Parathyroid adenoma (tissue), 2 donors: ENCODE data around the gene RNF2.

ENCODE experiments used
- H2AFZ ChIP-seq: fragments of 300-600 bp; sonication (generic); one replicate; pipeline ENCODE4 v1.7.0; 2017; ENCODE audit warnings: antibody characterized with exemption, mild to moderate bottlenecking
- H3K27ac ChIP-seq: fragments of 300-600 bp; sonication (generic); one replicate; pipeline ENCODE4 v1.7.0; 2017
- H3K27me3 ChIP-seq: fragments of 300-600 bp; sonication (generic); one replicate; pipeline ENCODE4 v1.7.0; 2017; ENCODE audit warnings: low read length; ENCODE audit not compliant: control insufficient read depth, insufficient read depth
- H3K36me3 ChIP-seq: fragments of 300-600 bp; sonication (generic); one replicate; pipeline ENCODE4 v1.7.0; 2017; ENCODE audit warnings: low read length; ENCODE audit not compliant: control insufficient read depth, insufficient read depth
- H3K4me1 ChIP-seq: fragments of 300-600 bp; sonication (generic); one replicate; pipeline ENCODE4 v1.7.0; 2017; ENCODE audit warnings: control low read depth
- H3K4me2 ChIP-seq: fragments of 300-600 bp; sonication (generic); one replicate; pipeline ENCODE4 v1.7.0; 2017; ENCODE audit warnings: low read length
- H3K4me3 ChIP-seq: fragments of 300-600 bp; sonication (generic); one replicate; pipeline ENCODE4 v1.7.0; 2017; ENCODE audit warnings: low read depth, low read length
- H3K79me2 ChIP-seq: fragments of 300-600 bp; sonication (generic); one replicate; pipeline ENCODE4 v1.7.0; 2017; ENCODE audit warnings: control low read depth
- H3K9ac ChIP-seq: fragments of 300-600 bp; sonication (generic); one replicate; pipeline ENCODE4 v1.7.0; 2017; ENCODE audit warnings: mild to moderate bottlenecking
- H3K9me3 ChIP-seq: fragments of 300-600 bp; sonication (generic); one replicate; pipeline ENCODE4 v1.7.0; 2017; ENCODE audit warnings: low read length; ENCODE audit not compliant: control insufficient read depth
- TF ChIP-seq, protein P1 (sequence below): fragments of 300-600 bp; sonication (generic); IDR thresholded peaks from one replicate; pipeline ENCODE4 v1.7.0; 2017; ENCODE audit warnings: antibody characterized with exemption, mild to moderate bottlenecking
- donor health status: primary hyperparathyroidism.

The RNF2 gene

DNA sequence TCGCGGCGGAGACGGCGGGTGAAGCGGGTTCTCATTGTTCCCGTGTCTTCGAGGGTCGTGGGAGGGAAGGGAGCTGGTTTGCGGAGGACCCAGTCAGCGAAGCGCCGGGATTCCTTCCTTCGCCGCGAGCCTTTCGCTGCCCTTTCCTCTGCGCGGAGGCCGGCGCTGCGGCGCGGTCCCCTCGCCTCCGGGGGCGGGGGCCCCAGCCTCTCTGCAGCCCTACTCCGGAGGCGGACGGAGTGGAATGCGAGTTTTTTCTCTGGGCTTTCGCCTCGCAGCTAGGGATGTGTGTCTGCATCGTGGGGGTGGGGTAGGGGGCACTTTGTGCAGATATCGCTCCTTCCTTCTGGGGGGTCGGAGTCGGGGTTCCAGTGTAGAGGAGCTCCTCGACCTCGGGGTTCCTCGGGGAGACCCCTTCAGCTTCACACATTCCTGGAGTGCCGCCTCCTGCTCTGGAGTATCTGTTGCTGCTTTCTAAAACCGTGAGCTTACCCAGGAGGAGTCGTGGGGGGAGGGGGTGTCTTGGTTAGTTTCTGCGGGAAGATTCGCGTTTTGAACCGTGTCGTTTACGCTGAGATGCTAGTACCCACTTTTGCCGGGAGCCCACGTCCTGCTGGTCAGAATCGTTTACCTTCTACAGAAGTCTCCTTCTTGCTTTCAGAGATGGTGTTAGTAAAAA is 595 bp downstream of the RNF2 start:
- Histone ChIP-seq H3K27ac (peak overlapping the region; percentile 76), H3K27me3 (no peaks in the 10 kb centered on the region), H3K4me3 (peak overlapping the region; percentile 85), H3K79me2 (peaks cover 6% of the 10 kb centered on the region), H3K4me1 (peaks cover 9% of the 10 kb centered on the region), H3K4me2 (peak overlapping the region; percentile 92), H3K9ac (peak overlapping the region; percentile 53), H3K9me3 (no peaks in the 10 kb centered on the region), H2AFZ (peak overlapping the region; percentile 95), H3K36me3 (no peaks in the 10 kb centered on the region)
- TF ChIP-seq, protein P1, sequence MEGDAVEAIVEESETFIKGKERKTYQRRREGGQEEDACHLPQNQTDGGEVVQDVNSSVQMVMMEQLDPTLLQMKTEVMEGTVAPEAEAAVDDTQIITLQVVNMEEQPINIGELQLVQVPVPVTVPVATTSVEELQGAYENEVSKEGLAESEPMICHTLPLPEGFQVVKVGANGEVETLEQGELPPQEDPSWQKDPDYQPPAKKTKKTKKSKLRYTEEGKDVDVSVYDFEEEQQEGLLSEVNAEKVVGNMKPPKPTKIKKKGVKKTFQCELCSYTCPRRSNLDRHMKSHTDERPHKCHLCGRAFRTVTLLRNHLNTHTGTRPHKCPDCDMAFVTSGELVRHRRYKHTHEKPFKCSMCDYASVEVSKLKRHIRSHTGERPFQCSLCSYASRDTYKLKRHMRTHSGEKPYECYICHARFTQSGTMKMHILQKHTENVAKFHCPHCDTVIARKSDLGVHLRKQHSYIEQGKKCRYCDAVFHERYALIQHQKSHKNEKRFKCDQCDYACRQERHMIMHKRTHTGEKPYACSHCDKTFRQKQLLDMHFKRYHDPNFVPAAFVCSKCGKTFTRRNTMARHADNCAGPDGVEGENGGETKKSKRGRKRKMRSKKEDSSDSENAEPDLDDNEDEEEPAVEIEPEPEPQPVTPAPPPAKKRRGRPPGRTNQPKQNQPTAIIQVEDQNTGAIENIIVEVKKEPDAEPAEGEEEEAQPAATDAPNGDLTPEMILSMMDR, result no peak

DNA sequence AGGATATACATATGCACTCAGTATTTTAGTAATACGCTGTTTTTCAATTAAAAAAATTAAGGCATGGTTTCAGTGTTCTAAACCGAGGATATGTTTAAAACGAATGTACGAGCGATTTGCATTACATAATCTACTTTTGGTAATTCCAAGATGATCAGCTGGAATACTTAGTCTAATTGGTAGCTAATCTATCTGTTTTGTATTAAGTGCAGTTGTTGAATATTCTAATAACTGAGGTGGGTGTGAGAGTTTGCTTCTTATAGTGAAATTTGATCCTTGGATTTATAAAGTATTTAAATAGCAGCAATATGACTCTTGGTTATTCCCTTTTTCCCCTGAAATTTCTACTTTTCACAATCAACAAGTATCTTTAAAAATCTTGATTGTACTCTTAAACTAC is 1.3 kb downstream of the RNF2 start:
- H3K36me3 ChIP-seq, result no peaks in the 10 kb centered on the region
- H2AFZ ChIP-seq, result peak overlapping the region; percentile 95
- H3K4me2 ChIP-seq, result peak overlapping the region; percentile 92
- no peak overlapping the region for H3K27ac ChIP-seq
- H3K9me3 ChIP-seq, result no peaks in the 10 kb centered on the region
- TF ChIP-seq, protein P1, result no peak
- H3K27me3 ChIP-seq, result no peaks in the 10 kb centered on the region
- H3K9ac ChIP-seq, result no peak overlapping the region
- H3K4me1 ChIP-seq, result peaks cover 9% of the 10 kb centered on the region
- H3K4me3 ChIP-seq, result peak overlapping the region; percentile 85
- peaks cover 6% of the 10 kb centered on the region for H3K79me2 ChIP-seq

DNA sequence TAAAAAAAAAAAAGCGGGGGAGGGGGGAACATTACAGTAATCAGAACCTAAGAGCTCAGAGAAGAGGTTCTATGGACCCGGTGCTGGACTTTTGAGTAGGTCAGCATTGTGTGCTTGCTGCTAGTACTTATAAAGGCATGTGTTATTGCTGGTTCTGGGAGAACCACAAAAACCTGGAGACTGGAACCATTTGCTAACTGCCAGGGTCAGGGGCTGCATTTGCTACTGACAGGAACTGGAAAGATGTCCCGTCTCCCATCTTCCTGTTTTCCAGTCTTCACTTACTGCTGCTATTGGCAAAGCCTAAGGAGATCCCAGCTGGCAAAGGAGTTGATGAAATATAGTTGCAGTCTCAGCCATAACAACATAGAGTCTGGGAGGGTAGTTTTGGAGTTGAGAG is 4.3 kb downstream of the RNF2 start:
- Histone ChIP-seq H3K4me2 (no peak overlapping the region), H3K4me3 (no peak overlapping the region), H3K4me1 (peaks cover 9% of the 10 kb centered on the region), H3K27ac (no peak overlapping the region), H2AFZ (no peak overlapping the region), H3K36me3 (peaks cover 2% of the 10 kb centered on the region), H3K9ac (no peak overlapping the region), H3K9me3 (no peaks in the 10 kb centered on the region), H3K79me2 (peaks cover 30% of the 10 kb centered on the region), H3K27me3 (no peaks in the 10 kb centered on the region)
- TF ChIP-seq, protein P1, result no peak

DNA sequence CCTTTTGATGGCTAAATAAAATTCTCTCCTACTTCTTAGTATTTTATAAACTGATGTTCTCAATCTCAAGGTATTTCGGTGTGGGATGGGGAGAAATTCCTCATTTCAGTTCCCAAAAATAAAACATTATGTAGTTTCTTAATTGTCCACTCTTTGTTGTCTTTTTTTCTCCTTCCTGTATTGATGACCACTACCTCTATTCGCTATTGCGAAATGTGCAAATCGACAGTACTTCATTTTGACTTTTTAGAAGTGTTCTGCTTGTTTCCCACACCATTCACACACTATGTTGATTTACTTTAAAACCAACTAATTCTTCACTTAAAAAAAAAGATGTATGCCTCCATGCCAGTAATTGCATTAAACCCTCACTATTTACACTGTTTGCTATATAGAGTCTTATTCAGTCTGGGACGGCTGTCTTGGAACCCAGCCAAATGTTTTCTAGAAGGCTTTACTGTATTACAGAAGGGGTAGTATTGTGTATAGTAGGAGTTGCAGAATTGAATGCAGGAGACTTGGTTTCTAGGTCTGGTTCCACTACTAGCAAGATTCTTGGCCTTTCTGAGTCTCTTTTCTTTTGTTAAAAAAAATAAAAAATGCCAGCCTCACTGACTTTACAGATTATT is 5.6 kb downstream of the RNF2 start:
- Histone ChIP-seq H3K4me2 (no peak overlapping the region), H3K27me3 (no peaks in the 10 kb centered on the region), H3K27ac (no peak overlapping the region), H3K4me3 (no peak overlapping the region), H3K4me1 (peaks cover 9% of the 10 kb centered on the region), H2AFZ (no peak overlapping the region), H3K9ac (no peak overlapping the region), H3K36me3 (peaks cover 2% of the 10 kb centered on the region), H3K79me2 (peaks cover 36% of the 10 kb centered on the region), H3K9me3 (no peaks in the 10 kb centered on the region)
- TF ChIP-seq, protein P1, result no peak
